Measurements from ENCODE around the gene CCP110. TPM values are rescaled to one million over a fixed set of nuclear protein-coding genes. Genes with fewer than 3 reads are reported as not detected.

The CCP110 gene
- total and polyA plus RNA-seq, 2 donors (not counting 1 experiment from before 2014, with no cell fraction given): 4.9 to 23.6 TPM

GRCh38 chr16:19515757-19516156 is 8.0 kb upstream of the CCP110 start:
- ChIA-PET CTCF (interaction anchor here (1.4 to 1.5 kb wide), 2 partner anchors 12 to 13 kb away, joined by 5 to 6 read pairs; no protein-coding TSS in a partner anchor), POLR2A (no interaction called here)
- peaks cover 0 to 7% of the 10 kb centered on the region in 2 experiments for H3K36me3 ChIP-seq (replicated peaks in 1 of 2; ENCODE audit: control extremely low read depth in 1 of 2, control insufficient read depth in 1 of 2, extremely low read depth in 1 of 2, insufficient read depth in 2 of 2, low read length in 1 of 2)
- H3K4me1 ChIP-seq (ENCODE audit: control insufficient read depth in 2 of 2, insufficient read depth in 2 of 2, low read length in 2 of 2): peaks cover 7 to 8% of the 10 kb centered on the region in 2 donors
- H3K9ac ChIP-seq (ENCODE audit: low read length): no peak overlapping the region
- no peak overlapping the region for H3K27ac ChIP-seq (ENCODE audit: low read length in 2 of 2)
- no peak overlapping the region for H3K4me3 Mint-ChIP-seq
- ATAC-seq (ENCODE audit: low read depth): no peak
- no peak overlapping the region for H3K27ac Mint-ChIP-seq
- TF ChIP-seq CTCF (IDR thresholded peaks at IDR 0.05): no peak
- TF ChIP-seq EZH2 (IDR thresholded peaks at IDR 0.05; ENCODE audit: borderline replicate concordance, insufficient read depth, low read depth, low read length, poor library complexity, severe bottlenecking): no peak
- H3K9me3 Mint-ChIP-seq (ENCODE audit: insufficient read depth): no peaks in the 10 kb centered on the region
- no peak overlapping the region for H2AFZ ChIP-seq (ENCODE audit: insufficient read depth, low read depth, low read length, poor library complexity, severe bottlenecking)
- H3K9me3 ChIP-seq (ENCODE audit: control extremely low read depth in 1 of 3, control insufficient read depth in 2 of 3, insufficient read depth in 1 of 3, low read length in 2 of 3): no peaks in the 10 kb centered on the region
- intact Hi-C loops (cut with micrococcal nuclease): no loop called here
- no peak overlapping the region for H3K4me3 ChIP-seq (ENCODE audit: control extremely low read depth in 1 of 5, extremely low read depth in 1 of 5, insufficient read depth in 1 of 5, low read depth in 2 of 5, low read length in 4 of 5)
- H3K27me3 ChIP-seq (replicated peaks in 1 of 4; ENCODE audit: control extremely low read depth in 1 of 4, control insufficient read depth in 3 of 4, insufficient read depth in 4 of 4, low read length in 3 of 4): no peaks in the 10 kb centered on the region
- WGBS (ENCODE audit: insufficient coverage): no CpG with 5 or more reads among the region's 2 CpGs
- H4K20me1 ChIP-seq (ENCODE audit: control insufficient read depth, insufficient read depth, low read length, poor library complexity, severe bottlenecking): no peaks in the 10 kb centered on the region
- no peak for DNase-seq
- H3K79me2 ChIP-seq (ENCODE audit: control insufficient read depth, insufficient read depth, low read length): peaks cover 33% of the 10 kb centered on the region
- no peaks in the 10 kb centered on the region for H3K27me3 Mint-ChIP-seq
- H3K4me2 ChIP-seq (replicated peaks; ENCODE audit: low read depth, low read length, poor library complexity, severe bottlenecking): no peak overlapping the region
- peaks cover 27% of the 10 kb centered on the region for H3K4me1 Mint-ChIP-seq

- no CpG with 5 or more reads among the region's 8 CpGs for WGBS (ENCODE audit: insufficient coverage)
- CTCF ChIA-PET: interaction anchor here (0.6 to 2.0 kb wide), 5 partner anchors 10 to 231 kb away, joined by 3 to 9 read pairs (median 5); no protein-coding TSS in a partner anchor
- H3K27ac Mint-ChIP-seq: no peak overlapping the region
Measured at GRCh38 chr16:19517424-19518089, 6.2 kb upstream of the CCP110 start.

More at GRCh38 chr16:19517424-19518089, 6.2 kb upstream of the CCP110 start:
- Histone ChIP-seq H3K36me3 (replicated peaks in 1 of 2; ENCODE audit: control extremely low read depth in 1 of 2, control insufficient read depth in 1 of 2, extremely low read depth in 1 of 2, insufficient read depth in 2 of 2, low read length in 1 of 2) (peaks cover 0 to 7% of the 10 kb centered on the region in 2 experiments), H2AFZ (ENCODE audit: insufficient read depth, low read depth, low read length, poor library complexity, severe bottlenecking) (no peak overlapping the region), H3K9me3 (ENCODE audit: control extremely low read depth in 1 of 3, control insufficient read depth in 2 of 3, insufficient read depth in 1 of 3, low read length in 2 of 3) (no peaks in the 10 kb centered on the region), H3K27ac (ENCODE audit: low read length in 2 of 2) (no peak overlapping the region), H3K9ac (ENCODE audit: low read length) (no peak overlapping the region), H4K20me1 (ENCODE audit: control insufficient read depth, insufficient read depth, low read length, poor library complexity, severe bottlenecking) (no peaks in the 10 kb centered on the region), H3K4me3 (ENCODE audit: control extremely low read depth in 1 of 5, extremely low read depth in 1 of 5, insufficient read depth in 1 of 5, low read depth in 2 of 5, low read length in 4 of 5) (no peak overlapping the region), H3K4me2 (replicated peaks; ENCODE audit: low read depth, low read length, poor library complexity, severe bottlenecking) (no peak overlapping the region), H3K79me2 (ENCODE audit: control insufficient read depth, insufficient read depth, low read length) (peaks cover 41% of the 10 kb centered on the region), H3K27me3 (replicated peaks in 1 of 4; ENCODE audit: control extremely low read depth in 1 of 4, control insufficient read depth in 3 of 4, insufficient read depth in 4 of 4, low read length in 3 of 4) (no peaks in the 10 kb centered on the region), H3K4me1 (ENCODE audit: control insufficient read depth in 2 of 2, insufficient read depth in 2 of 2, low read length in 2 of 2) (peaks cover 17 to 19% of the 10 kb centered on the region in 2 donors)
- H3K27me3 Mint-ChIP-seq: no peaks in the 10 kb centered on the region
- no peak for ATAC-seq (ENCODE audit: low read depth)
- H3K9me3 Mint-ChIP-seq (ENCODE audit: insufficient read depth): no peaks in the 10 kb centered on the region
- no peak overlapping the region for H3K4me3 Mint-ChIP-seq
- TF ChIP-seq CTCF (IDR thresholded peaks at IDR 0.05) (no peak), EZH2 (IDR thresholded peaks at IDR 0.05; ENCODE audit: borderline replicate concordance, insufficient read depth, low read depth, low read length, poor library complexity, severe bottlenecking) (no peak)
- intact Hi-C loops (cut with micrococcal nuclease): no loop called here
- H3K4me1 Mint-ChIP-seq: peaks cover 36% of the 10 kb centered on the region
- POLR2A ChIA-PET: interaction anchor here (0.7 kb wide), 1 partner anchor 368 kb away, joined by 3 read pairs; no protein-coding TSS in a partner anchor
- DNase-seq: no peak

Measured in B cell (primary cell).